Liver (tissue), 9 donors: ENCODE measurements around the gene CRYBG2. TPM values are rescaled to one million over a fixed set of nuclear protein-coding genes. Genes with fewer than 3 reads are reported as not detected.

Experiments used
- DNase-seq: peaks from one replicate; pipeline ENCODE4 v3.0.0-alpha.2; 2017; ENCODE audit warnings: low spot score
- H3K27ac ChIP-seq, 2 donors: one replicate each; pipeline ENCODE4 v1.7.0; 2013; ENCODE audit warnings: inconsistent platforms in 2 of 2, low read length in 2 of 2, control low read depth in 1 of 2, low read depth in 1 of 2, mild to moderate bottlenecking in 1 of 2
- H3K27me3 ChIP-seq, 4 donors: one replicate each; pipeline versions ENCODE4 v1.6.1 to v1.7.0; 2013; ENCODE audit warnings: low read length in 3 of 4, inconsistent platforms in 1 of 4, mild to moderate bottlenecking in 1 of 4, moderate library complexity in 1 of 4; ENCODE audit not compliant: control insufficient read depth in 4 of 4, insufficient read depth in 4 of 4
- H3K36me3 ChIP-seq, 4 donors: one replicate each; pipeline versions ENCODE4 v1.6.1 to v1.7.0; 2013; ENCODE audit warnings: low read length in 3 of 4, mild to moderate bottlenecking in 3 of 4, low read depth in 1 of 4, moderate library complexity in 1 of 4; ENCODE audit not compliant: control insufficient read depth in 4 of 4, insufficient read depth in 3 of 4
- H3K4me1 ChIP-seq, 4 donors: one replicate each; pipeline versions ENCODE4 v1.6.1 to v1.7.0; 2013; ENCODE audit warnings: low read length in 3 of 4, mild to moderate bottlenecking in 3 of 4, moderate library complexity in 1 of 4; ENCODE audit not compliant: control insufficient read depth in 4 of 4, insufficient read depth in 4 of 4
- H3K4me3 ChIP-seq, 3 donors: one replicate each; pipeline versions ENCODE4 v1.6.1 to v1.7.0; 2013; ENCODE audit warnings: low read length in 3 of 3, control low read depth in 1 of 3, low read depth in 1 of 3, mild to moderate bottlenecking in 1 of 3
- H3K9ac ChIP-seq, 2 donors: one replicate each; pipeline ENCODE4 v1.7.0; 2013; ENCODE audit warnings: low read length in 2 of 2, mild to moderate bottlenecking in 2 of 2, moderate library complexity in 2 of 2, control low read depth in 1 of 2, low read depth in 1 of 2
- H3K9me3 ChIP-seq, 4 donors: one replicate each; pipeline versions ENCODE4 v1.6.1 to v1.7.0; 2013; ENCODE audit warnings: low read length in 3 of 4; ENCODE audit not compliant: control insufficient read depth in 4 of 4
- EGR1 ChIP-seq, 2 donors: IDR thresholded peaks; 2 replicates each; pipeline ENCODE4 v1.6.1; 2016 to 2018; ENCODE audit warnings: antibody characterized with exemption in 2 of 2, low read depth in 2 of 2
- FOXA1 ChIP-seq: IDR thresholded peaks from 2 replicates; pipeline ENCODE4 v1.6.1; 2016; ENCODE audit warnings: antibody characterized with exemption
- FOXA2 ChIP-seq: IDR thresholded peaks from 2 replicates; pipeline ENCODE4 v1.6.1; 2016; ENCODE audit warnings: antibody characterized with exemption
- GABPA ChIP-seq, 2 donors: IDR thresholded peaks in 1 of 2; conservative IDR thresholded peaks in 1 of 2; 2 replicates each; pipeline ENCODE4 v1.6.1; 2016; ENCODE audit warnings: antibody characterized with exemption in 2 of 2, mild to moderate bottlenecking in 1 of 2, moderate library complexity in 1 of 2
- HNF4A ChIP-seq, 2 donors: conservative IDR thresholded peaks; 2 replicates each; pipeline ENCODE4 v1.6.1; 2016; ENCODE audit warnings: antibody characterized with exemption in 2 of 2, mild to moderate bottlenecking in 2 of 2
- HNF4G ChIP-seq: IDR thresholded peaks from 2 replicates; pipeline ENCODE4 v1.6.1; 2016; ENCODE audit warnings: antibody characterized with exemption
- JUND ChIP-seq, 2 donors: IDR thresholded peaks; 2 replicates each; pipeline ENCODE4 v1.6.1; 2016; ENCODE audit warnings: antibody characterized with exemption in 2 of 2
- NR2F2 ChIP-seq: IDR thresholded peaks from 2 replicates; pipeline ENCODE4 v1.6.1; 2016; ENCODE audit warnings: antibody characterized with exemption
- RAD21 ChIP-seq, 2 donors: IDR thresholded peaks; 2 replicates each; pipeline ENCODE4 v1.6.1; 2016; ENCODE audit warnings: antibody characterized with exemption in 2 of 2, mild to moderate bottlenecking in 2 of 2
- RXRA ChIP-seq, 2 donors: IDR thresholded peaks; 2 replicates each; pipeline ENCODE4 v1.6.1; 2017 to 2018; ENCODE audit warnings: antibody characterized with exemption in 2 of 2, mild to moderate bottlenecking in 1 of 2
- SP1 ChIP-seq: IDR thresholded peaks from 2 replicates; pipeline ENCODE4 v1.6.1; 2018; ENCODE audit warnings: antibody characterized with exemption, mild to moderate bottlenecking
- TAF1 ChIP-seq: conservative IDR thresholded peaks from 2 replicates; pipeline ENCODE4 v1.6.1; 2016; ENCODE audit warnings: antibody characterized with exemption, mild to moderate bottlenecking
- YY1 ChIP-seq: IDR thresholded peaks from 2 replicates; pipeline ENCODE4 v1.6.1; 2016; ENCODE audit warnings: antibody characterized with exemption, mild to moderate bottlenecking
- WGBS: extraction: QIAGEN DNeasy Blood & Tissue Kit; methylation state at CpG from one replicate; pipeline ENCODE4 v1.1.7; 2013; 5-methylcytosine and 5-hydroxymethylcytosine counted together
- polyA plus RNA-seq, 2 donors: library from polyadenylated mRNA; stranded (reverse) in 1 of 2; unstranded in 1 of 2; fragments of 200-250 nt in 1 of 2; fragments of >200 nt in 1 of 2; fragmentation: Nextera tagmentation in 1 of 2; extraction: Ambion mirVana in 1 of 2; gene quantifications; one replicate each; pipeline versions ENCODE4 v1.2.1 to v1.2.3, GENCODE V29; 2013 to 2015
- total RNA-seq, 2 donors: library from RNA; depleted of rRNA; stranded (reverse); fragments of >200 nt; gene quantifications; one replicate each; pipeline ENCODE4 v1.2.3, GENCODE V29; 2014
- TF ChIP-seq, protein P1 (sequence below): IDR thresholded peaks from 2 replicates; pipeline ENCODE4 v1.6.1; 2016; ENCODE audit warnings: antibody characterized with exemption
- TF ChIP-seq, protein P2 (sequence below): fragments of 150-350 bp; IDR thresholded peaks from 2 replicates; pipeline ENCODE4 v1.5.1; 2017; ENCODE audit warnings: improper control_type of control experiment, low read depth, low read length; ENCODE audit not compliant: missing input control
- TF ChIP-seq, protein P3 (sequence below): IDR thresholded peaks from 2 replicates; pipeline ENCODE4 v1.6.1; 2016; ENCODE audit warnings: antibody characterized with exemption
- TF ChIP-seq, protein P4 (sequence below): IDR thresholded peaks from 2 replicates; pipeline ENCODE4 v1.6.1; 2016; ENCODE audit warnings: antibody characterized with exemption
- TF ChIP-seq, protein P5 (sequence below): IDR thresholded peaks from 2 replicates; pipeline ENCODE4 v1.6.1; 2016; ENCODE audit warnings: antibody characterized with exemption, mild to moderate bottlenecking
- donor health status: healthy.
- donor health status: healthy.
- donor health status: healthy.
- donor health status: healthy.
- donor health status: healthy.

Gene CRYBG2
- total and polyA plus RNA-seq, 4 donors, result under 0.01 to 0.12 (median under 0.01) TPM; not detected in 1

DNA sequence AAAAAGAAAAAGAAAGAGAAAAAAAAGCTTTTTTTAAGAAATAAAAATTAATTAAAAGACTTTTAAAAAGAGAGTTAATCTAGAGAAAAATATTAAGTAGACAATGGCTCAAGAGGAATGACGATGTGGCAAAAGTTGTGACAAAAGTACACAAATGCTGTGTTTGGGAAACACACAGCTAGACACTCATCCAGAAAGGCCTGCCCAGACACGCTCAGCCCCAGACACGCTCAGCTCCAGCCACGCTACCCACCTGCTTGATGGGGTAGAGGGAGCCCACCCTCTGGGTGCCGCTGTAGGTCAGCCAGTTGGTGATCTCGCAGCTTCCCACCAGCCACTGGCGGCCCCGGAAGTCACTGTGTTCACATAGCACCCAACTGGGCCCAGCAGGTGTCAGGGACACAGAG lies 26.0 kb downstream of the CRYBG2 start (continued):
- TF ChIP-seq, protein P1, sequence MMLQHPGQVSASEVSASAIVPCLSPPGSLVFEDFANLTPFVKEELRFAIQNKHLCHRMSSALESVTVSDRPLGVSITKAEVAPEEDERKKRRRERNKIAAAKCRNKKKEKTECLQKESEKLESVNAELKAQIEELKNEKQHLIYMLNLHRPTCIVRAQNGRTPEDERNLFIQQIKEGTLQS, result no peak
- TF ChIP-seq, protein P2, sequence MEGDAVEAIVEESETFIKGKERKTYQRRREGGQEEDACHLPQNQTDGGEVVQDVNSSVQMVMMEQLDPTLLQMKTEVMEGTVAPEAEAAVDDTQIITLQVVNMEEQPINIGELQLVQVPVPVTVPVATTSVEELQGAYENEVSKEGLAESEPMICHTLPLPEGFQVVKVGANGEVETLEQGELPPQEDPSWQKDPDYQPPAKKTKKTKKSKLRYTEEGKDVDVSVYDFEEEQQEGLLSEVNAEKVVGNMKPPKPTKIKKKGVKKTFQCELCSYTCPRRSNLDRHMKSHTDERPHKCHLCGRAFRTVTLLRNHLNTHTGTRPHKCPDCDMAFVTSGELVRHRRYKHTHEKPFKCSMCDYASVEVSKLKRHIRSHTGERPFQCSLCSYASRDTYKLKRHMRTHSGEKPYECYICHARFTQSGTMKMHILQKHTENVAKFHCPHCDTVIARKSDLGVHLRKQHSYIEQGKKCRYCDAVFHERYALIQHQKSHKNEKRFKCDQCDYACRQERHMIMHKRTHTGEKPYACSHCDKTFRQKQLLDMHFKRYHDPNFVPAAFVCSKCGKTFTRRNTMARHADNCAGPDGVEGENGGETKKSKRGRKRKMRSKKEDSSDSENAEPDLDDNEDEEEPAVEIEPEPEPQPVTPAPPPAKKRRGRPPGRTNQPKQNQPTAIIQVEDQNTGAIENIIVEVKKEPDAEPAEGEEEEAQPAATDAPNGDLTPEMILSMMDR, result no peak
- TF ChIP-seq FOXA1, result no peak

DNA sequence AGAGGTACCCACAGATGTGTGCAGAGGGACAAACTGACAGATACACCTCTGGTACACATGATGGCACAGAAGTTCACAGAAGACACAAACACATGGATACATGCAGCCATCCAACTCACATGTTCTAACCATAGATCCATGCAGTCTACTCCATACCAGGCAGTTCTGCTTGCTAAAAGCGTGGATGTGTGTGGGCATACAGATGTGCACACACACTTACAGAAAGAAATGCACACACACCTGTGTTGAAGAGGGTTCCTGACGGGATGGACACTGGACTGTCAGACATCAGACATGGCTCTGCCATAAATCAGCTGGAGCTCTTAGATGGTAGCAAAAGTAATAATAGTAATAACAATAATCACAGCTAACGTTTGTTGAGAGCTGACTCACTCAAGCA lies 29.4 kb downstream of the CRYBG2 start:
- Histone ChIP-seq H3K27me3 (no peaks in the 10 kb centered on the region), H3K36me3 (no peaks in the 10 kb centered on the region), H3K4me3 (no peak overlapping the region), H3K9ac (no peak overlapping the region), H3K27ac (no peak overlapping the region), H3K9me3 (no peaks in the 10 kb centered on the region), H3K4me1 (peaks cover 0 to 5% (median 0%) of the 10 kb centered on the region in 4 donors)
- 81% methylated on average over 3 of the region's 3 CpGs for WGBS
- TF ChIP-seq NR2F2 (no peak), RAD21 (IDR thresholded peaks at IDR 0.05) (no peak), SP1 (no peak), HNF4G (no peak), TAF1 (no peak), FOXA1 (no peak), HNF4A (conservative IDR thresholded peaks at IDR 0.05) (no peak)
- TF ChIP-seq, protein P1, result no peak
- TF ChIP-seq, protein P3, sequence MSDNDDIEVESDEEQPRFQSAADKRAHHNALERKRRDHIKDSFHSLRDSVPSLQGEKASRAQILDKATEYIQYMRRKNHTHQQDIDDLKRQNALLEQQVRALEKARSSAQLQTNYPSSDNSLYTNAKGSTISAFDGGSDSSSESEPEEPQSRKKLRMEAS, result no peak
- TF ChIP-seq, protein P4, sequence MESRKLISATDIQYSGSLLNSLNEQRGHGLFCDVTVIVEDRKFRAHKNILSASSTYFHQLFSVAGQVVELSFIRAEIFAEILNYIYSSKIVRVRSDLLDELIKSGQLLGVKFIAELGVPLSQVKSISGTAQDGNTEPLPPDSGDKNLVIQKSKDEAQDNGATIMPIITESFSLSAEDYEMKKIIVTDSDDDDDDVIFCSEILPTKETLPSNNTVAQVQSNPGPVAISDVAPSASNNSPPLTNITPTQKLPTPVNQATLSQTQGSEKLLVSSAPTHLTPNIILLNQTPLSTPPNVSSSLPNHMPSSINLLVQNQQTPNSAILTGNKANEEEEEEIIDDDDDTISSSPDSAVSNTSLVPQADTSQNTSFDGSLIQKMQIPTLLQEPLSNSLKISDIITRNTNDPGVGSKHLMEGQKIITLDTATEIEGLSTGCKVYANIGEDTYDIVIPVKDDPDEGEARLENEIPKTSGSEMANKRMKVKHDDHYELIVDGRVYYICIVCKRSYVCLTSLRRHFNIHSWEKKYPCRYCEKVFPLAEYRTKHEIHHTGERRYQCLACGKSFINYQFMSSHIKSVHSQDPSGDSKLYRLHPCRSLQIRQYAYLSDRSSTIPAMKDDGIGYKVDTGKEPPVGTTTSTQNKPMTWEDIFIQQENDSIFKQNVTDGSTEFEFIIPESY, result no peak
- no peak for DNase-seq

DNA sequence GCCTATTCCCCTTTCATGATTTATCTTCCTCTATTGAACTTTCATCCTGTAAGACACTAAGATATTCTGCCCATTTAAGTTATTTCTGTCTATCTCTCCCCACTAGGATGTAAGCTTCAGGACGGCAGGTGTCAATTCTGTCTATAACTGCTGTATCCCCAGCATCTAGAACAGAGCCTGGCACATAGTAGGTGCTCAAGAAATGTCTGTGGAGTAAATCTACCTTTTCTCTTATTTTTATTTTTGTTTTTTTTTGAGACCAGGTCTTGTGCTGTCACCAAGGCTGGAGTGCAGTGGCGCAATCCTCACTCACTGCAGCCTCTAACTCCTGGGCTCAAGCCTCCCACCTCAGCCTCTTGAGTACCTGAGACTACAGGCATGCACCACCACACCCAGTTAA lies 30.5 kb downstream of the CRYBG2 start:
- no peaks in the 10 kb centered on the region for H3K36me3 ChIP-seq
- no peak overlapping the region for H3K4me3 ChIP-seq
- no peak for TF ChIP-seq HNF4G
- no peak for TF ChIP-seq YY1
- no peak for TF ChIP-seq JUND (IDR thresholded peaks at IDR 0.05)
- TF ChIP-seq, protein P3, result no peak
- TF ChIP-seq EGR1 (IDR thresholded peaks at IDR 0.05; ENCODE audit: low read depth in 2 of 2), result no peak
- TF ChIP-seq TAF1, result no peak
- TF ChIP-seq FOXA2, result no peak
- no peak for TF ChIP-seq GABPA (IDR thresholded peaks at IDR 0.05 in 1 of 2, conservative IDR thresholded peaks at IDR 0.05 in 1 of 2)
- no peak for TF ChIP-seq RAD21 (IDR thresholded peaks at IDR 0.05)
- TF ChIP-seq, protein P2, result no peak
- TF ChIP-seq, protein P5, sequence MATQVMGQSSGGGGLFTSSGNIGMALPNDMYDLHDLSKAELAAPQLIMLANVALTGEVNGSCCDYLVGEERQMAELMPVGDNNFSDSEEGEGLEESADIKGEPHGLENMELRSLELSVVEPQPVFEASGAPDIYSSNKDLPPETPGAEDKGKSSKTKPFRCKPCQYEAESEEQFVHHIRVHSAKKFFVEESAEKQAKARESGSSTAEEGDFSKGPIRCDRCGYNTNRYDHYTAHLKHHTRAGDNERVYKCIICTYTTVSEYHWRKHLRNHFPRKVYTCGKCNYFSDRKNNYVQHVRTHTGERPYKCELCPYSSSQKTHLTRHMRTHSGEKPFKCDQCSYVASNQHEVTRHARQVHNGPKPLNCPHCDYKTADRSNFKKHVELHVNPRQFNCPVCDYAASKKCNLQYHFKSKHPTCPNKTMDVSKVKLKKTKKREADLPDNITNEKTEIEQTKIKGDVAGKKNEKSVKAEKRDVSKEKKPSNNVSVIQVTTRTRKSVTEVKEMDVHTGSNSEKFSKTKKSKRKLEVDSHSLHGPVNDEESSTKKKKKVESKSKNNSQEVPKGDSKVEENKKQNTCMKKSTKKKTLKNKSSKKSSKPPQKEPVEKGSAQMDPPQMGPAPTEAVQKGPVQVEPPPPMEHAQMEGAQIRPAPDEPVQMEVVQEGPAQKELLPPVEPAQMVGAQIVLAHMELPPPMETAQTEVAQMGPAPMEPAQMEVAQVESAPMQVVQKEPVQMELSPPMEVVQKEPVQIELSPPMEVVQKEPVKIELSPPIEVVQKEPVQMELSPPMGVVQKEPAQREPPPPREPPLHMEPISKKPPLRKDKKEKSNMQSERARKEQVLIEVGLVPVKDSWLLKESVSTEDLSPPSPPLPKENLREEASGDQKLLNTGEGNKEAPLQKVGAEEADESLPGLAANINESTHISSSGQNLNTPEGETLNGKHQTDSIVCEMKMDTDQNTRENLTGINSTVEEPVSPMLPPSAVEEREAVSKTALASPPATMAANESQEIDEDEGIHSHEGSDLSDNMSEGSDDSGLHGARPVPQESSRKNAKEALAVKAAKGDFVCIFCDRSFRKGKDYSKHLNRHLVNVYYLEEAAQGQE, result no peak
- TF ChIP-seq SP1, result no peak
- TF ChIP-seq, protein P1, result no peak
- no peak for TF ChIP-seq RXRA (IDR thresholded peaks at IDR 0.05)
- TF ChIP-seq FOXA1, result no peak
- H3K4me1 ChIP-seq, result peaks cover 0 to 5% (median 0%) of the 10 kb centered on the region in 4 donors
- H3K27me3 ChIP-seq, result no peaks in the 10 kb centered on the region
- no peak overlapping the region for H3K27ac ChIP-seq
- WGBS, result 96% methylated on average over 2 of the region's 2 CpGs
- no peak for DNase-seq
- H3K9me3 ChIP-seq, result no peaks in the 10 kb centered on the region
- H3K9ac ChIP-seq, result no peak overlapping the region
